ENCODE results near the gene MKNK1.
A peak's percentile ranks its signal among the peaks of the same experiment; 100 is the strongest.

The MKNK1 gene

GRCh38 chr1:46618754-46619415, 14.8 kb upstream of the MKNK1 start:
- DNase-seq (ENCODE audit: low spot score), result no peak

GRCh38 chr1:46617833-46618232, 13.8 kb upstream of the MKNK1 start:
- DNase-seq (ENCODE audit: low spot score), result no peak

- no peak for DNase-seq (ENCODE audit: low spot score)
Measured at GRCh38 chr1:46617108-46617800, 13.2 kb upstream of the MKNK1 start.

- peak; percentile 81 for DNase-seq (ENCODE audit: low spot score)
Measured at GRCh38 chr1:46616277-46617107, 12.4 kb upstream of the MKNK1 start, which contains the start of gene MOB3C. MOB3C (minus strand) TSS chr1:46616811; CDS start chr1:46613321, 3,490 bp downstream.

GRCh38 chr1:46615735-46616134, 11.7 kb upstream of the MKNK1 start:
- no peak for DNase-seq (ENCODE audit: low spot score)

GRCh38 chr1:46615088-46615487, 11.0 kb upstream of the MKNK1 start:
- no peak for DNase-seq (ENCODE audit: low spot score)

GRCh38 chr1:46614604-46614984, 10.5 kb upstream of the MKNK1 start:
- no peak for DNase-seq (ENCODE audit: low spot score)

GRCh38 chr1:46613661-46614603, 9.9 kb upstream of the MKNK1 start:
- peak; percentile 39 for DNase-seq (ENCODE audit: low spot score)

- no peak for DNase-seq (ENCODE audit: low spot score)
Measured at GRCh38 chr1:46612937-46613660, 9.0 kb upstream of the MKNK1 start.

GRCh38 chr1:46611691-46612221, 7.7 kb upstream of the MKNK1 start:
- DNase-seq (ENCODE audit: low spot score), result peak; percentile 92

GRCh38 chr1:46607345-46608130, 3.5 kb upstream of the MKNK1 start:
- DNase-seq (ENCODE audit: low spot score), result no peak

- peak; percentile 77 for DNase-seq (ENCODE audit: low spot score)
Measured at GRCh38 chr1:46606255-46606965, 2.3 kb upstream of the MKNK1 start.

- no peak for DNase-seq (ENCODE audit: low spot score)
Measured at GRCh38 chr1:46605232-46605631, 1.2 kb upstream of the MKNK1 start.

- DNase-seq (ENCODE audit: low spot score), result peak; percentile 13
Measured at GRCh38 chr1:46603481-46603857, 599 bp downstream of the MKNK1 start.

GRCh38 chr1:46601257-46602007, 2.6 kb downstream of the MKNK1 start:
- no peak for DNase-seq (ENCODE audit: low spot score)

- no peak for DNase-seq (ENCODE audit: low spot score)
Measured at GRCh38 chr1:46599059-46599970, 4.8 kb downstream of the MKNK1 start.

GRCh38 chr1:46596846-46597245, 7.2 kb downstream of the MKNK1 start:
- DNase-seq (ENCODE audit: low spot score), result no peak

Measured in kidney tubule cell (primary cell).